PC-9 (cell line): ENCODE data around the gene PRRG2. TPM values are rescaled to one million over a fixed set of nuclear protein-coding genes. Genes with fewer than 3 reads are reported as not detected.

Experiments
- BruUV-seq: library from RNA; stranded (reverse); fragments of 400-500 nt; replicated peaks from 2 replicates; lab custom pipeline; 2021; lab: Mats Ljungman, UMichigan
- CTCF ChIA-PET: fragments of 300-600 bp; sonication (Branson Sonifier 250); formaldehyde crosslinking; loops from one replicate; lab custom pipeline; 2022; ENCODE audit warnings: antibody characterized with exemption; lab: Charles Lee
- POLR2A ChIA-PET: fragments of 300-600 bp; sonication (Branson Sonifier 250); formaldehyde crosslinking; loops from one replicate; lab custom pipeline; 2022; ENCODE audit warnings: antibody characterized with exemption; ENCODE audit not compliant: unreplicated experiment; lab: Charles Lee
- DNase-seq, 2 experiments: peaks; one replicate each; pipeline versions ENCODE4 v3.0.0 to v3.0.0-alpha.2; 2015 to 2022; ENCODE audit warnings: mixed read lengths in 1 of 2
- H2AFZ ChIP-seq: fragments of 200-600 bp; sonication (generic); 2 replicates; pipeline ENCODE4 v1.8.1; 2017; ENCODE audit warnings: antibody characterized with exemption
- H3F3A ChIP-seq: fragments of 200-600 bp; sonication (generic); 2 replicates; pipeline ENCODE4 v1.8.1; 2017; ENCODE audit warnings: antibody characterized with exemption, mild to moderate bottlenecking, low read depth; ENCODE audit not compliant: insufficient read depth
- H3K27ac ChIP-seq: fragments of 200-600 bp; sonication (generic); 2 replicates; pipeline ENCODE4 v1.6.1; 2016; ENCODE audit warnings: mixed run types
- H3K27me3 ChIP-seq: fragments of 200-600 bp; sonication (generic); 2 replicates; pipeline ENCODE4 v1.6.1; 2016; ENCODE audit warnings: low read depth, mixed run types; ENCODE audit not compliant: insufficient read depth
- H3K36me3 ChIP-seq: fragments of 200-600 bp; sonication (generic); 2 replicates; pipeline ENCODE4 v1.6.1; 2016; ENCODE audit warnings: low read depth, mixed run types
- H3K4me1 ChIP-seq: fragments of 200-600 bp; sonication (generic); replicated peaks from 2 replicates; pipeline ENCODE4 v1.6.1; 2016; ENCODE audit warnings: mixed run types; ENCODE audit not compliant: insufficient read depth
- H3K4me2 ChIP-seq: fragments of 200-600 bp; sonication (generic); 2 replicates; pipeline ENCODE4 v1.6.1; 2017; ENCODE audit warnings: mixed run types
- H3K4me3 ChIP-seq: fragments of 200-600 bp; sonication (generic); 2 replicates; pipeline ENCODE4 v1.6.1; 2016; ENCODE audit warnings: mixed run types
- H3K79me2 ChIP-seq: fragments of 200-600 bp; sonication (generic); 2 replicates; pipeline ENCODE4 v1.6.1; 2017; ENCODE audit warnings: low read depth, mixed run types
- H3K9me2 ChIP-seq: fragments of 200-600 bp; sonication (generic); 2 replicates; pipeline ENCODE4 v1.8.1; 2017; ENCODE audit warnings: mild to moderate bottlenecking; ENCODE audit not compliant: insufficient read depth
- H3K9me3 ChIP-seq: fragments of 200-600 bp; sonication (generic); 2 replicates; pipeline ENCODE4 v1.8.1; 2016; ENCODE audit warnings: low read depth; ENCODE audit not compliant: insufficient read depth
- H4K20me1 ChIP-seq: fragments of 200-600 bp; sonication (generic); 2 replicates; pipeline ENCODE4 v1.8.1; 2017; ENCODE audit not compliant: insufficient read depth
- CTCF ChIP-seq: fragments of 200-600 bp; sonication (generic); conservative IDR thresholded peaks from 2 replicates; pipeline ENCODE4 v1.6.1; 2017; ENCODE audit warnings: mixed run types, antibody characterized with exemption, mild to moderate bottlenecking, moderate library complexity
- EZH2 ChIP-seq: fragments of 200-600 bp; sonication (generic); IDR thresholded peaks from 2 replicates; pipeline ENCODE4 v1.8.0; 2017; ENCODE audit warnings: antibody characterized with exemption, low read depth
- intact Hi-C: fragments of 100-400 bp; cut with micrococcal nuclease; formaldehyde crosslinking; loops from one replicate; pipeline ENCODE4 v1.10.0; 2022; ENCODE audit not compliant: unreplicated experiment
- total RNA-seq: library from RNA; stranded (reverse); gene quantifications from 2 replicates; pipeline ENCODE4 v1.2.3, GENCODE V29; 2021

Gene PRRG2
- total RNA-seq, 1 experiment from 2014 or later = 16.2 TPM

GRCh38 chr19:49539192-49539952 is 41.7 kb upstream of the PRRG2 start:
- POLR2A ChIA-PET = no interaction called here
- no peak overlapping the region for H3K4me2 ChIP-seq
- BruUV-seq = no TSS peak

GRCh38 chr19:49541914-49542313 is 39.2 kb upstream of the PRRG2 start:
- intact Hi-C loops = no loop called here
- Histone ChIP-seq H3K27ac (no peak overlapping the region), H3K4me3 (no peak overlapping the region), H3K27me3 (0 out of 2 replicates have a peak, but pooled peaks cover 5% of the 10 kb centered on the region), H3K4me1 (peaks cover 9% of the 10 kb centered on the region), H3K9me3 (no peaks in the 10 kb centered on the region), H3K4me2 (no peak overlapping the region), H3K36me3 (no peaks in the 10 kb centered on the region), H3K9me2 (no peaks in the 10 kb centered on the region), H3F3A (peaks cover 8% of the 10 kb centered on the region; the same call in 1 of the 2 replicates), H3K79me2 (no peaks in the 10 kb centered on the region), H2AFZ (no peak overlapping the region), H4K20me1 (no peaks in the 10 kb centered on the region)
- no peak for DNase-seq
- POLR2A ChIA-PET = no interaction called here
- BruUV-seq = no TSS peak
- TF ChIP-seq EZH2 (no peak), CTCF (no peak)
- CTCF ChIA-PET = no interaction called here

More at GRCh38 chr19:49539192-49539952, 41.7 kb upstream of the PRRG2 start:
- H3K27me3 ChIP-seq = 0 out of 2 replicates have a peak, but pooled peaks cover 5% of the 10 kb centered on the region
- no peak overlapping the region for H3K27ac ChIP-seq
- CTCF ChIA-PET = no interaction called here
- no peaks in the 10 kb centered on the region for H3K4me1 ChIP-seq
- H3K4me3 ChIP-seq = no peak overlapping the region
- H3F3A ChIP-seq = peaks cover 5% of the 10 kb centered on the region; the same call in 1 of the 2 replicates
- no peaks in the 10 kb centered on the region for H4K20me1 ChIP-seq
- no peaks in the 10 kb centered on the region for H3K9me2 ChIP-seq
- no peaks in the 10 kb centered on the region for H3K79me2 ChIP-seq
- intact Hi-C loops = no loop called here
- no peak for TF ChIP-seq EZH2
- TF ChIP-seq CTCF = no peak
- no peak for DNase-seq
- no peaks in the 10 kb centered on the region for H3K36me3 ChIP-seq
- no peaks in the 10 kb centered on the region for H3K9me3 ChIP-seq
- H2AFZ ChIP-seq = no peak overlapping the region

- intact Hi-C loops = no loop called here
- H3K9me2 ChIP-seq = no peaks in the 10 kb centered on the region
- no peak for DNase-seq
- ChIA-PET POLR2A (no interaction called here), CTCF (no interaction called here)
- BruUV-seq = no TSS peak
- H3F3A ChIP-seq = peaks cover 12% of the 10 kb centered on the region
- H3K9me3 ChIP-seq = no peaks in the 10 kb centered on the region
- H2AFZ ChIP-seq = no peak overlapping the region
- H3K4me1 ChIP-seq = peaks cover 11% of the 10 kb centered on the region
- H3K27ac ChIP-seq = no peak overlapping the region
- H3K4me3 ChIP-seq = no peak overlapping the region
- no peak overlapping the region for H3K4me2 ChIP-seq
- H3K36me3 ChIP-seq = no peaks in the 10 kb centered on the region
- H3K27me3 ChIP-seq = 0 out of 2 replicates have a peak, but pooled peaks cover 5% of the 10 kb centered on the region
- H3K79me2 ChIP-seq = no peaks in the 10 kb centered on the region
- no peaks in the 10 kb centered on the region for H4K20me1 ChIP-seq
- TF ChIP-seq CTCF (no peak), EZH2 (no peak)
Observed at GRCh38 chr19:49542446-49542845, 38.7 kb upstream of the PRRG2 start.
